Esophagus muscularis mucosa (tissue), 3 donors: Measurements from ENCODE around the gene CEL.

Experiments used
- POLR2A ChIP-seq: fragments of 450-650 bp; IDR thresholded peaks from one replicate; pipeline ENCODE4 v1.6.1; 2017; ENCODE audit warnings: antibody characterized with exemption, moderate library complexity, mild to moderate bottlenecking, low read depth
- POLR2AphosphoS5 ChIP-seq, 2 donors: sonication (generic); formaldehyde crosslinking; IDR thresholded peaks; one replicate each; pipeline ENCODE4 v1.6.1; 2017; ENCODE audit warnings: antibody characterized with exemption in 2 of 2
- TF ChIP-seq, protein P1 (sequence below), 3 experiments: fragments of 200-600 bp in 2 of 3; fragments of 450-650 bp in 1 of 3; sonication (generic) in 2 of 3; IDR thresholded peaks; one replicate each; pipeline ENCODE4 v1.5.1; 2017 to 2019; ENCODE audit warnings: antibody characterized with exemption in 3 of 3, mild to moderate bottlenecking in 2 of 3, moderate library complexity in 1 of 3

DNA sequence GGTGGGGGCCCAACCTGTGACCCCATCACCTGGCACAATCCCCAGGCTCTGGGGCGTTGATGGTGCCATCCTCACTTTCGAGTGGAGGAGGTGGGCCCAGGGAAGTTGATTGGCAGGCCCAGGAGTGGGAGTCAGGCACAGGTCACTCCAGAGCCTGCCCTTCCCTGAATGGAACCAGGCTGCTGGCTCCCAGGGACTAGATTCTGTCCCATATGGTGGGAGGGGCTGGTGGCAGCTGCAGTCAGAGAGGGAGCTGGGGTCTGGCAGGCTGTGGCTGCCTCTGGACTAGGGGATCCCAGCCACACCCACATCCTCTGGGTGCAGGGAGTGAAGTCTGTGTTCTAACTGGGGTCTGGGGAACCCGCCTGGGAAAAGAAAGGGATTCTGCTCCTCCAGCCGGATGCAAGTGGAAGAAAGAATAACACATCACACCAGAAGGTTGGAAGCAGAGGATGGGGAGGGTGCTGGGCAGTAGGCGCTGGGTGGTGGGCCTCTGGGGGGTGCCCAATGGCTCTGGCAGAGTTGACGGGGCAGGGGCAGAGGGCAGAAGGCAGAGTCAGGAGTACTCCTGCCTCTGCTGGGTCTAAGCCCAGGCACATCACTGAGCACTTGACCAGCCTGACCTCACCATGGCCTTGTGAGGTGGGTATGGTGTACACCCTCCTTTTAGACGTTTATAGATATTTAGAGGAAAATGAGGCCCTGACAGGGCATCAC is 25.8 kb downstream of the CEL start:
- TF ChIP-seq, protein P1, sequence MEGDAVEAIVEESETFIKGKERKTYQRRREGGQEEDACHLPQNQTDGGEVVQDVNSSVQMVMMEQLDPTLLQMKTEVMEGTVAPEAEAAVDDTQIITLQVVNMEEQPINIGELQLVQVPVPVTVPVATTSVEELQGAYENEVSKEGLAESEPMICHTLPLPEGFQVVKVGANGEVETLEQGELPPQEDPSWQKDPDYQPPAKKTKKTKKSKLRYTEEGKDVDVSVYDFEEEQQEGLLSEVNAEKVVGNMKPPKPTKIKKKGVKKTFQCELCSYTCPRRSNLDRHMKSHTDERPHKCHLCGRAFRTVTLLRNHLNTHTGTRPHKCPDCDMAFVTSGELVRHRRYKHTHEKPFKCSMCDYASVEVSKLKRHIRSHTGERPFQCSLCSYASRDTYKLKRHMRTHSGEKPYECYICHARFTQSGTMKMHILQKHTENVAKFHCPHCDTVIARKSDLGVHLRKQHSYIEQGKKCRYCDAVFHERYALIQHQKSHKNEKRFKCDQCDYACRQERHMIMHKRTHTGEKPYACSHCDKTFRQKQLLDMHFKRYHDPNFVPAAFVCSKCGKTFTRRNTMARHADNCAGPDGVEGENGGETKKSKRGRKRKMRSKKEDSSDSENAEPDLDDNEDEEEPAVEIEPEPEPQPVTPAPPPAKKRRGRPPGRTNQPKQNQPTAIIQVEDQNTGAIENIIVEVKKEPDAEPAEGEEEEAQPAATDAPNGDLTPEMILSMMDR (IDR thresholded peaks at IDR 0.05), result no peak
- TF ChIP-seq POLR2AphosphoS5 (IDR thresholded peaks at IDR 0.05), result no peak
- no peak for TF ChIP-seq POLR2A
